Myocyte (in vitro differentiated cells): Measurements from ENCODE around the gene BPHL. TPM values are rescaled to one million over a fixed set of nuclear protein-coding genes. Genes with fewer than 3 reads are reported as not detected.
"Not testable (repeated sequence)": the region's sequence is repeated elsewhere in the genome, so short reads cannot be mapped to it uniquely, and the experiment has no call there.

Experiments
- DNase-seq: peaks from one replicate; pipeline ENCODE4 v3.0.0-alpha.2; 2012; ENCODE audit warnings: low read depth
- total RNA-seq: library from RNA; depleted of rRNA; stranded (reverse); fragments of >200 nt; gene quantifications from 2 replicates; pipeline ENCODE4 v1.2.3, GENCODE V29; 2014

The BPHL gene
- total RNA-seq, 1 donor from 2014 or later: 28.7 TPM

DNA sequence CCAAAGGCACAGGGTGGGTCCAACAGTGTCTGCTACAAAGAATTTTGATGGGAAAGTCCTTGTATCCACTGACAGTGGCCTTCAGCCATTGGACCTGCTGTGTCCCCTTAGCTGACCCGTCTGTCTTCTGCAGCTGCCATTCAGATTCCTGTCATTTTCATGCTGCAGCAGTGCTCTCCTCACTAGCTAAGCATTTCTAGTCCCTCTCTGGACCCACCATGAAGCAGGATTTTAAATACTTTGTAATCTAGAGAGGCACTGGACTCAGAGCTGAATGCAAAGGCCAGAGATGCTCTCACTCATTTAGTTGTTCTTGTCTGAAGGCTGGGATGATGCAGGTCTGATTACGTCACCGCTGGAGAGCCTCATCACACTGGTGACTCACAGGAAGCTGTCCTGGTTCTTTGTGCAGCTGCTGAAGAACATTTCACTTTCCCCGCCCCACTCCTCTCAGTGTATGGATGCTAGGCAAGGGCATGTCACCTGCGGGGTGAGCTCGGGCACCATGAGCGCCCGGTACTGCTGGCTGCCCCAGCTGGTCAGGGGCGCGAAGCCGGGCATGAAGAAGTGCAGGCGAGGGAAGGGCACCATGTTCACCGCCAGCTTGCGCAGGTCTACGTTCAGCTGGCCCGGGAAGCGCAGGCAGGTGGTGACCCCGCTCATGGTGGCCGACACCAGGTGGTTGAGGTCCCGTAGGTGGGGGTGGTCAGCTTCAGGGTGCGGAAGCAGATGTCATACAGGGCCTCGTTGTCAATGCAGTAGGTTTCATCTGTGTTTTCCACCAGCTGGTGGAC is 58.2 kb downstream of the BPHL start:
- peak; percentile 84 for DNase-seq

DNA sequence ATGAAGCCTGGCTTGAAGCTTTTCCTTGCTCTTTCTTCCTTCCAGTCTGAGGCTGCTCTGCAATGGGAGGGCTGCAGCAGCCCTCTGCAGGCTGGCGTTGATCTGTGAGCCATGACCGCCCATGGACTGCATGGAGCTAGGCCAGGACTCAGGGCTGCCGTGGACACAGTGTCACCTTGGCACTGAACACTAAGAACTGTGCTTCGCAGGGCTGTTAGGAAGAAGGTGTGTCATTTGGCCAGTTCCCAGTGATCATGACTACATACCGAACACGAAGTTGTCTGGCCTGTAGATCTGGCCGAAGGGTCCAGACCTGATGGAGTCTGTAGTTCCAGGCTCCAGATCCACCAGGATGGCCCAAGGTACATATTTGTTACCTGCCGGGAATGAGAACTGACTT is 60.2 kb downstream of the BPHL start:
- not testable (repeated sequence) for DNase-seq

- not testable (repeated sequence) for DNase-seq
Measured at GRCh38 chr6:3179945-3180344, 61.4 kb downstream of the BPHL start.

- no peak for DNase-seq
Measured at GRCh38 chr6:3181105-3181504, 62.6 kb downstream of the BPHL start.

DNA sequence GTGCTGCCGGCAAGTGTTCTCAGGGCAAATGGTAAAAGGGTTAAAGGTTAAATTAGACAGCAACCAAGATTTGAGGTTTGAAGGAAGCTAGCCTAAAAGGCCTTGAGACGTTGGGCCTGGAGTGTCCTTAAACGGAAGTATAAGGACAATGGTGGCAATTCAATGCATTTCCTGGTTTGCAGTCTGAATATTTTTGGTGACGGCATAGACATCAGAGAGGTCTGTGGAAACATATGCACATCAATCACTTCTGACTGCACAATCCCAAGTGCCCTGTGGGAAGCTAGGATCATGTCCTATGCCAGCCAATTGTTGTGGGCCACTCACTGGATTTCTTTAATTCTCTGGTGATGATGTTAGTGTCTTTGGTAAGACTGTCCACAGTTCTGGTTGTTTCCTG is 64.6 kb downstream of the BPHL start:
- peak; percentile 35 for DNase-seq

- peak; percentile 32 for DNase-seq
Measured at GRCh38 chr6:3186974-3187382, 68.5 kb downstream of the BPHL start.

- DNase-seq: no peak
Measured at GRCh38 chr6:3188262-3188661, 69.8 kb downstream of the BPHL start.

DNA sequence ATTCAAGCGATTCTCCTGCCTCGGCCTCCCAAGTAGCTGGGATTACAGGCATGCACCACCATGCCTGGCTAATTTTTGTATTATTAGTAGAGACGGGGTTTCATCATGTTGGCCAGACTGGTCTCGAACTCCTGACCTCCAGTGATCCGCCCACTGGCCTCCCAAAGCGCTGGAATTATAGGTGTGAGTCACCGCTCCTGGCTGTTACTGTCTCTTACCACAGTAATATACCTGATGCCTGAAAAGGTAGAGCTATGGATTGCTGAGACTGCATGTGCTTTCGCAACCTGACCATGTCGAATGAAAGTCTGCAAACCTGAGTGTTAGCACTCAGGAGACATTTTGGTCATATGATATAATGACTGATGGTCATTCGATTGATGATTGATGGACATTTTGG is 70.7 kb downstream of the BPHL start:
- DNase-seq: not testable (repeated sequence)

GRCh38 chr6:3190056-3190455 is 71.5 kb downstream of the BPHL start:
- no peak for DNase-seq

- DNase-seq: no peak
Measured at GRCh38 chr6:3190779-3191178, 72.3 kb downstream of the BPHL start.

DNA sequence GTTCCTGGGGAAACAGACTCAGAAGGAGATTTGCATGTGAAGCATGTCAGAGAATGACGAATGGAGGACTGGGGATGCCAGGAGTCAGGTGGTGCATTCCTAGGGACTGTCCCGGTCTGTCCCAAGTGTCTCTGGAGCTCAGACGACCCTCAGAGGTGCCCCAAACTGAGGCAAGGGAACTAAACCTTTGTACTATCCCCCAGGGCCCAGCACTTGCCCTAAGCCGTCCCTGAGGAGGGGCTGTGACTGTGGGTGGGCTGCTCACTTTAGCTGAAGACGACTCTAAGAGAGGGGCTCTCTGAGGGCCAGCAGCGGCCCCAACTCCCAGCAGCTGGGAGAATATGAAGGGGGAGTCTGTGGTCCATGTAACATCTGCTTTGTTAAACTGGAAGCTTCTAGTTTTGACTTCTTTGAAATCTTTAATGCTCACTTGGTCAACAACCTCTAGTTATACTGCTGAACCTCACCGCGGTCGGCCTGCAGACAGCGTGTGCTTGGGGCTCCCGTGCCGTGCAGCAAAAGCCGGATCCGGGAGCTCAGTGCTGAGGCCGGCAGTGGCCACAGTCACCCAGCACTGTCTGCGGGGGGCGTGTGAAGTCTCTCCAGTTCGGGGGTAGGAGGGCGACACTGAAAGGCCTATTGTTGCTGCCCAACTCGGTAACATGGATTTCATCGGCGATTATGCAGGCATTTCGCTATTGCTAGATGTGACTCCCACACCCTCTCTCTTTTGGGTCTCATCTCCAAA is 74.8 kb downstream of the BPHL start:
- no peak for DNase-seq

- DNase-seq: no peak
Measured at GRCh38 chr6:3194535-3195419, 76.3 kb downstream of the BPHL start.

DNA sequence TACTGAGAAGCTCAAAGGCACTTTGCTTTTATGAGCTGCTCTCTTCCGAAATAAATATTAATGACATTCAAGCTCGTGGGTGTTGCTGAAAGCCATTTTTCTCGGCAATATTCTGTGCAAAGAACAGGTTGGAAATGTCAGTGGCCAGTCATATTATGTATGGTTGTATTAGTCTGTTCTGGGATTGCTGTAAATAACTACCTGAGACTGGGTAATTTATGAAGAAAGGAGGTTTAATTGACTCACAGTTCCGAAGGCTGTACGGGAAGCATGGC is 76.8 kb downstream of the BPHL start:
- no peak for DNase-seq

- DNase-seq: peak; percentile 55
Measured at GRCh38 chr6:3195695-3196497, 77.4 kb downstream of the BPHL start.

DNA sequence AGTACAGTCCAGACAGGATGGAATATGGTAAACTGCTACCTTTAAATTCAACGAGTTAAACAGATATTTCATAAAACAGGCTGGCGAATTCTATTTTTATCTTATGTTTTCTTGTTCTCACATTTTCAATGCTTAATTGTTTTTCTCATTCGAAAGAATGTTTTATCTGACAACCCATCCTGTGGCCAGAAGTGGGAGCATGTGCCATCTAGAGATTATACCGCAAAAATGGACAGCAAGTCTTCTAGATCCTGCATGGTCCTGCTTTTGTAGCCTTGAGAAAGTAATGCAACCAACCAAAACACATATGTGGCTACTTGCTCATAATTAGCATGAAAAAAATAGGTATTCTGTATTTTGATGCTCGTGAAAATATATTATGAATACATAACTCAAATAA is 78.3 kb downstream of the BPHL start:
- no peak for DNase-seq

DNA sequence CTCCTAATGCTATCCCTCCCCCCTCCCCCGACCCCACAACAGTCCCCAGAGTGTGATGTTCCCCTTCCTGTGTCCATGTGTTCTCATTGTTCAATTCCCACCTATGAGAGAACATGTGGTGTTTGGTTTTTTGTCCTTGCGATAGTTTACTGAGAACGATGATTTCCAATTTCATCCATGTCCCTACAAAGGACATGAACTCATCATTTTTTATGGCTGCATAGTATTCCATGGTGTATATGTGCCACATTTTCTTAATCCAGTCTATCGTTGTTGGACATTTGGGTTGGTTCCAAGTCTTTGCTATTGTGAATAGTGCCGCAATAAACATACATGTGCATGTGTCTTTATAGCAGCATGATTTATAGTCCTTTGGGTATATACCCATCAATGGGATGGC is 79.2 kb downstream of the BPHL start:
- not testable (repeated sequence) for DNase-seq

DNA sequence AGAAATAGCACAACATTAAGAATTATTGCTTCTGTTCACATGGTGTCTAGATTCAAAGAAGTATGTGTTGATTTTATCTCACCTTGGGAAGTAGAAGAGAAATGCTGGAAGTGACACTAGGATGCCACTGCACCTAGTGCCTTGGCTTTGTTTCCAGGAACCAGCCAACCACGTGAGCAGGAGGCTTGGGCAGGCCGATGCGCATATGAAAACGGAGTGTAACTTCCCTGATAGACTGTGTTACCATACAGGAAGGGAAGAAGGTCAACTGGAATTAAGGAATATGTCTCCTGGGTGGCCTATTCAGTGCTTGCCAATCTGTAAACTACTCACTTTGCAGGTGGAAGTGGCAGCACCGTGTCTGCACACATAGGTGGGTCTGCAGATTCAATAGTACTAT is 80.9 kb downstream of the BPHL start:
- no peak for DNase-seq

GRCh38 chr6:3200682-3201081 is 82.2 kb downstream of the BPHL start:
- no peak for DNase-seq

DNA sequence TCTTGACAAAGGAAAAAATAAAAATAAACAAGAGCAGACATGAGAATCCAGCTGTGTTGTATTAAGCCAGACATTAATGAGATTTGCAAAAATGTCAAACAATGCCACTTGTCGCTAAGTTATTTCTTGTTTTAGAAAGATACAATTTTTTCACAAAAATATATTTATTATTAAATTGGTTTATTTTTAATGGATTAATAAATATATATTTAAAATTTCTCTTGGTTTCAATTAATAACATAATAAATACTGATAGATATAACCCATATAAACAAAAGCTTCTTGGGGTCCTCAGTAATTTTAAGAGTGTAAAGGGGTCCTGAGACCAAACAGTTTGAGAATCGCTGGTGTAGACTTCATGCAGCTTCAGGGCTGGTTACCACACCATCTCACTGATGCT is 82.9 kb downstream of the BPHL start:
- no peak for DNase-seq
